LNCaP clone FGC (cell line): ENCODE data around the gene CCDC127.

Experiments
- DNase-seq: peaks from one replicate; pipeline ENCODE4 v3.0.0-alpha.2; 2011; ENCODE audit warnings: low read depth
- H3K4me3 ChIP-seq: 2 replicates; pipeline ENCODE4 v1.5.1; 2011; ENCODE audit warnings: mild to moderate bottlenecking, low read depth, low read length, control low read depth
- TF ChIP-seq, protein P1 (sequence below): IDR thresholded peaks from 2 replicates; pipeline ENCODE4 v1.5.1; 2012; ENCODE audit warnings: mild to moderate bottlenecking; ENCODE audit not compliant: control insufficient read depth, insufficient read depth; ENCODE audit errors: extremely low read depth

The CCDC127 gene

DNA sequence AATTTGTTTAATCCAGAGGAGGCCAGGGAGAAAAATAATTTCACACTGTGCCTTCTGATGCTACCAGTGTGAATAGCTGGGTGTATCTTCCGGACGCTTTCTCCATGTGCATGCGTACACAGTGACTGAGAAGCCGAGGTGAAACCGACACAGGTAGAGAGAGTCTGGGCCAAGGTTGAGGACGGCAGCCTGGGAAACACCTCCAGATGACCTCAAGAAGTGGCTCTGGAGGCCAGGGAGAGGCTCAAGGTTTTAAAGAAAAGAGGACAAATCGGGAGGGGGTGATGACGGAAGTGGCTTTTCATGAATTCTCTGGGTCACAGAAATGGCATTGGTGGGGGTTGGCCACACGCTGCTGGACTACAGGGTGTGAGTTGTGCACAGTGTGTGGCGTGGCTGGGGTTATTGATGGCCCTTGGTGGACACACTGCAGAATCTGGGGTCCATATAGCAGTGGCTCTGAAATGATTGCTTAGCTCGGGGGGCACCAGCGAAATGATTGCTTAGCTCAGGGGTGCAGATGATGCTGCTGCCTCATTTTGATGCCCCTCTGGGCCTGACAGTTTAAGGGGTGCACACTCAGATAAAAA is 60.7 kb downstream of the CCDC127 start:
- DNase-seq, result no peak
- TF ChIP-seq, protein P1, sequence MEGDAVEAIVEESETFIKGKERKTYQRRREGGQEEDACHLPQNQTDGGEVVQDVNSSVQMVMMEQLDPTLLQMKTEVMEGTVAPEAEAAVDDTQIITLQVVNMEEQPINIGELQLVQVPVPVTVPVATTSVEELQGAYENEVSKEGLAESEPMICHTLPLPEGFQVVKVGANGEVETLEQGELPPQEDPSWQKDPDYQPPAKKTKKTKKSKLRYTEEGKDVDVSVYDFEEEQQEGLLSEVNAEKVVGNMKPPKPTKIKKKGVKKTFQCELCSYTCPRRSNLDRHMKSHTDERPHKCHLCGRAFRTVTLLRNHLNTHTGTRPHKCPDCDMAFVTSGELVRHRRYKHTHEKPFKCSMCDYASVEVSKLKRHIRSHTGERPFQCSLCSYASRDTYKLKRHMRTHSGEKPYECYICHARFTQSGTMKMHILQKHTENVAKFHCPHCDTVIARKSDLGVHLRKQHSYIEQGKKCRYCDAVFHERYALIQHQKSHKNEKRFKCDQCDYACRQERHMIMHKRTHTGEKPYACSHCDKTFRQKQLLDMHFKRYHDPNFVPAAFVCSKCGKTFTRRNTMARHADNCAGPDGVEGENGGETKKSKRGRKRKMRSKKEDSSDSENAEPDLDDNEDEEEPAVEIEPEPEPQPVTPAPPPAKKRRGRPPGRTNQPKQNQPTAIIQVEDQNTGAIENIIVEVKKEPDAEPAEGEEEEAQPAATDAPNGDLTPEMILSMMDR, result no peak
- H3K4me3 ChIP-seq, result no peak overlapping the region

DNA sequence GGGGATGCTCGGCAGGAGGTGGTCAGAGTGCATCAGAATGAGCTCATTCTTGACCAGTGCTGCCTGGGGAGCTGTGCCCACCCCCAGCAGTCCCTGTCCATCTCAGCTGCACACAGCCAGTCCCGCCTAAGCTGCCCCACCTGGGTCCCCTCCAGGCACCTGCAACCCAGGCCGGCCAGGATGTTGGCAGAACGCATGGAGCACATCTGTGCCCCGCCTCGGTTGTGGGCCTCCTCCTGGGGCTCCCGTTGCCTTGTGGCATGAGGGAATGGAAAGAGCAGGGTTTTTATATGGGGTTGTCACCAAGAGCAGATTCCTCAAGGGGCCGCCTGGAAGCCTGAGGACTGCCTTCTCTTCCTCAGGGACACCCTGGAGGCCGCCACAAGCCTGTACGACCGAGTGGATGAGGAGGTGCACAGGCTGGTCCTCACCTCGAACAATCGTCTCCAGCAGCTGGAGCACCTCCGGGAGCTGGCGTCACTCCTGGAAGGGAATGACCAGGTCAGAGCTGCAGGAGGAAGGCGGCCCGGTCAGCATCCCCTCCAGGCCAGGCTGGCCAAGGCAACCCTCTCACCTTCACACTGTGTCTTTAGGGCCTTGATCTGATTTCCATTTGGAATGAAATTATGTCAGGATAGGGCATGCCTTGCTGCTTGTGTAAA is 61.4 kb downstream of the CCDC127 start:
- no peak for DNase-seq
- TF ChIP-seq, protein P1, result no peak
- H3K4me3 ChIP-seq, result no peak overlapping the region

DNA sequence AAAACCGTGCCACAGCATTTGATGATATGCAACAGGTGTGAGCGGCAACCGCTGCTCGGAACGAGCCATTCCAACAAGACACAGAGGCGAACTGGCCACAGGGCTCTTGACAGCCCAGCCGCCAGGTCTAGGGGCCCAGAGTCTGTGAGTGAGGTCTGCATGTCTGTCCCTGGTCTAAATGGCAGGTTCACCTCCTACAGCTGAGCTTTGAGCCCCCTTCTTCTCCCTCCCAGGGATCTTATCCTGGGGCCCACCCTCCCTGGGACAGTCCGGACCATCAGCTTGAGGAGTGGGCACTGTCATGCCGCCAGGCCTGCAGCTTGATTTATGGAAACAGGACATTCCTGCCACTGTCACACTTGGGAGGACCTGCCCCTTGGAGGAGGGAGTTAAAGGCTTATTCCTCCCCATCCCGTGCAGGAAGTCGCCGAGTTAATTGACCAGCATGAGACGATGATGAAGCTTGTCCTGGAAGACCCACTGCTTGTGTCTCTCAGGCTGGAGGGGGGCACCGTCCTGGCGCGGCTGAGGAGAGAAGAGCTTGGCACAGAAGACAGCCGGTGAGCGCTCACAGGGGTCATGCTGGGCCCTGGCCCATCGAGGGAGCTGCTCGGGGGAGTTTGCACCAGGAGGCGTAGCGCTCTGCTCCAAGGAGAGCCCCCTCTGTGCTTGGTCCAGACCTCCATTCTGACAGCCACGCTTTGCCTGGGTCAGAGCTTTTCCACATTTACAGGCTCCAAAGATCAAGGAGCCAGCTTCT is 62.1 kb downstream of the CCDC127 start:
- H3K4me3 ChIP-seq, result no peak overlapping the region
- TF ChIP-seq, protein P1, result no peak
- no peak for DNase-seq

DNA sequence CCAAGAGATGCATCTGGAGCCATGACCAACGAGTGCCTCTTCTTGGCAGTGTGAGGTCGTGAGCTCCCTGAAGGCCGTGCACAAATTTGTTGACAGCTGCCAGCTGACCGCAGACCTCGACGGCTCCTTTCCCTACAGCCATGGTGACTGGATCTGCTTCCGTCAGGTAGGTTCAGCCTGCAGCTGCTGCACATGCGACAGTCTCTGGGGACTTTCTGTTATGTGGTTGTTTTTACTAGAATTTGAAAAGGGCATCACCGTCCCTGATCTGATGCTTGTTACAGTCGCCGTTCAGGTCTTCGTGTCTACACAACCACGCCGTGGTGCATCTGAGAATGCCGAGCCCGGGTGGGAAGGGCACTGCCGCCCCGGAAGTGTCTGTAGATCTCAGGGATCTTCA is 63.1 kb downstream of the CCDC127 start:
- TF ChIP-seq, protein P1, result no peak
- no peak for DNase-seq

DNA sequence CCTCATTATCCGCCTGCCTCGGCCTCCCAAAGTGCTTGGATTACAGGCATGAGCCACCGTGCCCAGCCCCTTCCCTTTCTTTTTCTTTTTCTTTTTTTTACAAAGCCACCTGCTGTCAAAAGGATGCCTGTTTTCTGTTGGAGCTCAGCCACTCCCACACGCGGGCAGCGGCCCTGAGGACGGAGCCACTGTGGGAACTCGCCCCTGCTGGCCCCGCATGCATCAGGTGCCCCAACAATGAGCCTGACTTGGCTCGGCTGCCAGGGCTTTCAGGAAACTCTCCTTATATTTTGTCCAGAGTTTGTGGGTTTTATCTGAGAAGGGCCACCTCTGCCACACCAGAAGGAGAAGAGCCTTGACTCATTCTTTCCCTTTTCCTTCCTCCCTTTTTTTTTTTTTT is 63.7 kb downstream of the CCDC127 start:
- H3K4me3 ChIP-seq, result no peak overlapping the region
- no peak for DNase-seq
- TF ChIP-seq, protein P1, result no peak

More for the DNA sequence above, 63.1 kb downstream of the CCDC127 start:
- H3K4me3 ChIP-seq, result no peak overlapping the region

DNA sequence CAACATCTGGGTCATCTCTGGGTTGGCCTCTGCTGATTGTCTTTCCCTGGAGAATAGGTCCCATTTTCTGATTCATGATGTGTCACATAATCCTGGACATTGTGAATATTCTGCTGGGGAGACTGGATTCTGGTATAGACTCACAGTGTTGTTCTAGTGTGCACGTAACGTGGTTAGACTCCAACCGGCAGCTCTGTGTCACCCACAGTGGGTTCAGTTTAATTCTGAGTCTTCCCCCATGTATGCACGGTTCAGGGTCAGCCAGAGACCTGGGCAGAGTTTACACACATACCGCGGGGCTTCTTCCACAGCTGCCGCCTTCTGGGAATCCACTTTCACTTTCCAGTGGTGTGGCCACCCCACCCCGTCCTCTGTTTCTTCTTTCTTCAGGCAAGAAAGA is 64.7 kb downstream of the CCDC127 start:
- TF ChIP-seq, protein P1, result no peak
- DNase-seq, result no peak
- H3K4me3 ChIP-seq, result no peak overlapping the region

DNA sequence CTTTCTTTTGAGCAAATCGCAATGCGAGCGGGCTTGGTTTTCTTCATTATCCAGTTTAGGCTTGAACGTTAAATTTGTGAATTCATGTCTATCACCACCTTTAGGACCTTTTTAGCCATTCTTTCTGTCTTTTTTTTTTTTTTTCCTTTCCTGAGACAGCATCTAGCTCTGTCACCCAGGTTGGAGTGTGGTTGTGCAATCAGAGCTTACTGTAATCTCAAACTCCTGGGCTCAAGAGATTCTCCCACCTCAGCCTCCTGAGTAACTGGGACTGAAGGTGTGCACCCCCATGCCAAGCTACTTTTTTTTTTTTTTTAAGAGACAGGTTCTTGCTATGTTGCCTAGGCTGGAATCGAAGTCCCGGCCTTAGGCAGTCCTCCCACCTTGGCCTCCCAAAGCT is 65.9 kb downstream of the CCDC127 start:
- no peak for DNase-seq
- no peak overlapping the region for H3K4me3 ChIP-seq
- TF ChIP-seq, protein P1, result no peak
